GM12878 (cell line): ENCODE measurements around the gene MLEC. TPM values are rescaled to one million over a fixed set of nuclear protein-coding genes. Genes with fewer than 3 reads are reported as not detected.

Experiments used
- ATAC-seq: fragments of 200-7000 bp; cut with Tn5 transposase; 3 replicates; pipeline ENCODE4 v1.9.1; 2020; ENCODE audit warnings: mild to moderate bottlenecking, moderate library complexity
- BruUV-seq: library from RNA; stranded (reverse); fragments of 400-500 nt; replicated peaks from 2 replicates; lab custom pipeline; 2021; lab: Mats Ljungman, UMichigan
- CTCF ChIA-PET: fragments of 300-600 bp; sonication (Branson Sonifier 250); formaldehyde crosslinking; extraction: SDS; loops from one replicate; lab custom pipeline; 2021; ENCODE audit warnings: inconsistent platforms; lab: Yijun Ruan, JAX
- POLR2A ChIA-PET: fragments of 350-600 bp; formaldehyde crosslinking; extraction: SDS; loops from one replicate; lab custom pipeline; 2021; ENCODE audit warnings: inconsistent platforms; lab: Charles Lee
- RAD21 ChIA-PET: fragments of 300-600 bp; sonication (Branson Sonifier 250); formaldehyde crosslinking; loops from one replicate; lab custom pipeline; 2023; ENCODE audit warnings: antibody characterized with exemption; ENCODE audit not compliant: unreplicated experiment; lab: Charles Lee
- SMC1A ChIA-PET: fragments of 300-600 bp; sonication (Branson Sonifier 250); formaldehyde crosslinking; loops from one replicate; lab custom pipeline; 2023; ENCODE audit not compliant: unreplicated experiment, uncharacterized antibody; lab: Charles Lee
- DNase-seq: peaks from one replicate; pipeline ENCODE4 v3.0.0-alpha.2; 2011; ENCODE audit warnings: low read depth, low spot score
- FAIRE-seq: peaks from 3 replicates; lab custom pipeline; 2011; peaks lifted over from hg19 to GRCh38; lab: Jason Lieb, UNC
- H2AFZ ChIP-seq: 2 replicates; pipeline ENCODE4 v1.6.0; 2011; ENCODE audit warnings: low read depth, low read length, control low read depth; ENCODE audit not compliant: control insufficient read depth
- H3K27ac ChIP-seq: 2 replicates; pipeline ENCODE4 v1.5.1; 2011; ENCODE audit warnings: control low read depth; ENCODE audit not compliant: control insufficient read depth, insufficient read depth
- H3K27me3 ChIP-seq, 2 experiments: replicated peaks in 1 of 2; 2 replicates each; pipeline versions ENCODE4 v1.6.0 to v1.6.1; 2011; ENCODE audit warnings: low read length in 1 of 2; ENCODE audit not compliant: control insufficient read depth in 2 of 2, insufficient read depth in 2 of 2
- H3K36me3 ChIP-seq, 2 experiments: 2 replicates each; pipeline ENCODE4 v1.5.1; 2011; ENCODE audit warnings: low read length in 1 of 2; ENCODE audit not compliant: control insufficient read depth in 2 of 2, insufficient read depth in 2 of 2
- H3K4me1 ChIP-seq: 2 replicates; pipeline ENCODE4 v1.6.1; 2011; ENCODE audit warnings: mild to moderate bottlenecking, low read length, moderate library complexity, mixed read lengths; ENCODE audit not compliant: control insufficient read depth, insufficient read depth
- H3K4me2 ChIP-seq: 2 replicates; pipeline ENCODE4 v1.6.0; 2011; ENCODE audit warnings: control low read depth; ENCODE audit not compliant: control insufficient read depth, insufficient read depth
- H3K4me3 ChIP-seq: fragments of 200-600 bp; sonication (generic); 2 replicates; pipeline ENCODE4 v1.5.1; 2016
- H3K79me2 ChIP-seq: 2 replicates; pipeline ENCODE4 v1.6.0; 2011; ENCODE audit warnings: low read length; ENCODE audit not compliant: control insufficient read depth, insufficient read depth
- H3K9ac ChIP-seq: 2 replicates; pipeline ENCODE4 v1.8.0; 2011; ENCODE audit warnings: low read length, control low read depth, mixed read lengths; ENCODE audit not compliant: control insufficient read depth, insufficient read depth
- H3K9me3 ChIP-seq: replicated peaks from 3 replicates; pipeline ENCODE4 v1.5.1; 2011; ENCODE audit warnings: mild to moderate bottlenecking, low read length; ENCODE audit not compliant: control insufficient read depth, insufficient read depth
- H4K20me1 ChIP-seq: 2 replicates; pipeline ENCODE4 v1.6.0; 2011; ENCODE audit not compliant: control insufficient read depth, insufficient read depth
- CEBPB ChIP-seq, 2 experiments: fragments of 150-350 bp in 1 of 2; IDR thresholded peaks; 2 replicates each; pipeline ENCODE4 v1.6.1; 2012 to 2014; ENCODE audit warnings: low read depth in 2 of 2, low read length in 2 of 2, borderline replicate concordance in 1 of 2, inconsistent platforms in 1 of 2
- ETV6 ChIP-seq, 2 experiments: fragments of 450-650 bp in 1 of 2; IDR thresholded peaks in 1 of 2; conservative IDR thresholded peaks in 1 of 2; 2 replicates each; pipeline ENCODE4 v1.6.1; 2014; ENCODE audit warnings: antibody characterized with exemption in 1 of 2, borderline replicate concordance in 1 of 2, low read depth in 1 of 2, mild to moderate bottlenecking in 1 of 2, moderate library complexity in 1 of 2
- EZH2 ChIP-seq: IDR thresholded peaks from 2 replicates; pipeline ENCODE4 v1.6.1; 2012; ENCODE audit warnings: low read depth, mild to moderate bottlenecking, control low read depth, inconsistent platforms, low read length, borderline replicate concordance; ENCODE audit not compliant: control insufficient read depth
- HDAC2 ChIP-seq: fragments of 200-600 bp; sonication (generic); IDR thresholded peaks from 2 replicates; pipeline ENCODE4 v1.6.1; 2017
- IKZF2 ChIP-seq, 2 experiments: fragments of 450-650 bp; IDR thresholded peaks; 2 replicates each; pipeline ENCODE4 v1.6.1; 2017; ENCODE audit warnings: mild to moderate bottlenecking in 2 of 2, moderate library complexity in 2 of 2
- JUND ChIP-seq: IDR thresholded peaks from 2 replicates; pipeline ENCODE4 v1.6.1; 2012; ENCODE audit warnings: low read depth, mild to moderate bottlenecking, low read length, improper control_type of control experiment, moderate library complexity
- KLF5 ChIP-seq: fragments of 450-650 bp; IDR thresholded peaks from 2 replicates; pipeline ENCODE4 v1.6.1; 2014; ENCODE audit warnings: mild to moderate bottlenecking; ENCODE audit not compliant: partially characterized antibody
- NFYB ChIP-seq: IDR thresholded peaks from 2 replicates; pipeline ENCODE4 v1.6.1; 2011; ENCODE audit warnings: low read depth, mild to moderate bottlenecking, low read length, improper control_type of control experiment, moderate library complexity; ENCODE audit not compliant: insufficient read depth
- NR2C1 ChIP-seq: fragments of 450-650 bp; IDR thresholded peaks from 2 replicates; pipeline ENCODE4 v1.6.1; 2017; ENCODE audit warnings: antibody characterized with exemption, mild to moderate bottlenecking, moderate library complexity
- SKIL ChIP-seq: fragments of 450-650 bp; IDR thresholded peaks from 2 replicates; pipeline ENCODE4 v1.6.1; 2017; ENCODE audit warnings: mild to moderate bottlenecking, low read depth, inconsistent platforms; ENCODE audit not compliant: poor library complexity, severe bottlenecking
- SREBF2 ChIP-seq: IDR thresholded peaks from 2 replicates; pipeline ENCODE4 v1.6.1; 2012; ENCODE audit warnings: mild to moderate bottlenecking, low read length
- STAT1 ChIP-seq: fragments of 450-650 bp; conservative IDR thresholded peaks from 2 replicates; pipeline ENCODE4 v1.6.1; 2014; ENCODE audit warnings: antibody characterized with exemption, mild to moderate bottlenecking
- ZNF207 ChIP-seq: fragments of 450-650 bp; IDR thresholded peaks from 2 replicates; pipeline ENCODE4 v1.6.1; 2014; ENCODE audit warnings: antibody characterized with exemption, mild to moderate bottlenecking, borderline replicate concordance
- WGBS: methylation state at CpG from one replicate; pipeline ENCODE4 v1.1.6; 2016; ENCODE audit warnings: low lambda C conversion rate; ENCODE audit not compliant: insufficient replicate concordance, insufficient coverage; ENCODE audit errors: missing lambda C conversion rate; 5-methylcytosine and 5-hydroxymethylcytosine counted together
- in situ Hi-C: fragments of 300-500 bp; cut with MboI; formaldehyde crosslinking; loops from 9 replicates; pipeline ENCODE4 v1.14.3; 2018; ENCODE audit warnings: mixed read lengths
- intact Hi-C: fragments of 100-400 bp; cut with micrococcal nuclease; formaldehyde crosslinking; loops from one replicate; pipeline ENCODE4 v1.14.2; 2022; ENCODE audit not compliant: unreplicated experiment
- polyA plus RNA-seq, 11 experiments: library from polyadenylated mRNA; depleted of rRNA in 4 of 11; unstranded in 6 of 11; stranded (reverse) in 5 of 11; fragments of >200 nt; fragmentation: Nextera tagmentation in 4 of 11; fragmentation: Illumina TruSeq in 1 of 11; extraction: Ambion mirVana in 4 of 11; extraction: Trizol in 1 of 11; gene quantifications; 1 replicate in 1 of 11; 2 replicates in 10 of 11; pipeline versions ENCODE4 v1.2.1 to v1.2.3, GENCODE V29; 2011 to 2016; ENCODE audit warnings: inconsistent platforms in 2 of 11, missing spikeins in 2 of 11, low read depth in 1 of 11
- total RNA-seq, 4 experiments: library from RNA; depleted of rRNA in 3 of 4; stranded (reverse); fragments of >200 nt in 3 of 4; fragmentation: Illumina TruSeq in 1 of 4; extraction: Trizol in 1 of 4; gene quantifications; 2 replicates each; pipeline versions ENCODE4 v1.2.1 to v1.2.3, GENCODE V29; 2013 to 2021

Gene MLEC
- total and polyA plus RNA-seq, 10 of the 15 experiments (the other 5 are each of a cell fraction or from before 2014, with no cell fraction given): 26.7 to 172 (median 103) TPM

- TF ChIP-seq NR2C1: no peak
Measured at GRCh38 chr12:120642826-120643225, 44.1 kb upstream of the MLEC start (continued).

- 47% methylated on average over 4 of the region's 4 CpGs for WGBS
- H3K4me2 ChIP-seq: no peak overlapping the region
- in situ Hi-C loops: no loop called here
- no peak for FAIRE-seq
- TF ChIP-seq IKZF2 (IDR thresholded peaks at IDR 0.05): no peak
- TF ChIP-seq ZNF207: no peak
- TF ChIP-seq STAT1: no peak
- no peak for TF ChIP-seq ETV6 (conservative IDR thresholded peaks at IDR 0.05 in 1 of 2, IDR thresholded peaks at IDR 0.05 in 1 of 2; ENCODE audit: borderline replicate concordance in 1 of 2, low read depth in 1 of 2)
- no peak for TF ChIP-seq HDAC2
- TF ChIP-seq SKIL: no peak
- TF ChIP-seq EZH2: no peak
- no peak for TF ChIP-seq CEBPB (IDR thresholded peaks at IDR 0.05; ENCODE audit: borderline replicate concordance in 1 of 2, low read depth in 2 of 2, low read length in 2 of 2)
- TF ChIP-seq KLF5: no peak
- no peak for TF ChIP-seq SREBF2
- TF ChIP-seq JUND: no peak
- no peak for TF ChIP-seq NFYB
- TF ChIP-seq, all 136 proteins: peak for 0
- intact Hi-C loops: no loop called here
- Histone ChIP-seq H3K4me3 (no peak overlapping the region), H3K36me3 (no peaks in the 10 kb centered on the region), H3K27ac (no peak overlapping the region), H2AFZ (no peak overlapping the region), H4K20me1 (no peaks in the 10 kb centered on the region), H3K79me2 (no peaks in the 10 kb centered on the region), H3K27me3 (peaks cover 6 to 8% of the 10 kb centered on the region in 2 experiments), H3K4me1 (peaks cover 6% of the 10 kb centered on the region), H3K9me3 (no peaks in the 10 kb centered on the region), H3K9ac (no peak overlapping the region)
- ChIA-PET POLR2A (no interaction called here), SMC1A (interaction anchor here (7.7 kb wide), 1 partner anchor 43 kb away, joined by 167 read pairs; the partner anchor contains the start of gene MLEC), RAD21 (interaction anchor here (1.7 to 1.8 kb wide), 2 partner anchors 71 to 328 kb away, joined by 6 read pairs; no protein-coding TSS in a partner anchor), CTCF (interaction anchor here (0.9 to 14.4 kb wide), 4 partner anchors 40 to 328 kb away, joined by 4 to 454 read pairs (median 58); partner anchors contain the start of genes MLEC and POP5)
- no TSS peak for BruUV-seq
- ATAC-seq (no peak), DNase-seq (no peak)
Measured at GRCh38 chr12:120643574-120643973, 43.4 kb upstream of the MLEC start.
